ENCODE measurements around the gene OBSCN. TPM values are rescaled to one million over a fixed set of nuclear protein-coding genes. Genes with fewer than 3 reads are reported as not detected.

The OBSCN gene
- total RNA-seq, 1 experiment from 2014 or later: 33.3 TPM

DNA sequence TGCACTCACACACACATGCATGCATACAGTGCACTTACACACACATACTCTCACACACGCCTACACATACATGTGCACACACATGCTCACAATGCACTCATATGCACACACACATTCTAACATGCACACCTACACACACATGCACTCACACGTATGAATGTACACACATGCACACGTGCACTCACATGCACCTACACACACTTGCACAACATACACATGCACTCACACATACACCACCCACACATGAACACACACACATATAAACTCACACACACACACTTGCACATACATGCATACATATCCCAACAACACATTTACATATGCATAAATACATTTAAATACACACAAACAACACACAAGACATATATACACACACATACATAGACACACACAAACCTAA lies 30.6 kb downstream of the OBSCN start:
- DNase-seq: no peak
- Histone ChIP-seq H2BK15ac (ENCODE audit: low read depth, low read length) (no peak overlapping the region), H3K23me2 (ENCODE audit: insufficient read length, low read depth, low read length, poor library complexity, severe bottlenecking) (no peaks in the 10 kb centered on the region), H3T11ph (ENCODE audit: low read length) (no peak overlapping the region), H2BK5ac (ENCODE audit: insufficient read length, low read length) (no peak overlapping the region), H3K14ac (ENCODE audit: insufficient read depth, low read length) (no peak overlapping the region), H3K9me3 (ENCODE audit: control insufficient read depth, low read depth, low read length) (peaks cover 29% of the 10 kb centered on the region), H3K27me3 (ENCODE audit: insufficient read depth, low read length) (no peaks in the 10 kb centered on the region), H4K8ac (replicated peaks; ENCODE audit: insufficient read length, low read depth, low read length) (no peak overlapping the region), H2AFZ (ENCODE audit: low read length) (no peak overlapping the region), H3K23ac (ENCODE audit: insufficient read length, low read depth, low read length) (no peak overlapping the region), H3K9ac (ENCODE audit: extremely low read depth, insufficient read length, low read length) (no peak overlapping the region), H3K79me2 (ENCODE audit: insufficient read depth, low read length) (no peaks in the 10 kb centered on the region; the same call in 1 of the 2 replicates), H3K79me1 (ENCODE audit: insufficient read depth, low read depth, low read length, poor library complexity, severe bottlenecking) (no peaks in the 10 kb centered on the region), H3K4me1 (ENCODE audit: insufficient read depth, low read length) (no peaks in the 10 kb centered on the region), H2BK12ac (ENCODE audit: insufficient read length, low read depth, low read length) (no peak overlapping the region), H3K4ac (ENCODE audit: low read depth, low read length) (no peak overlapping the region), H3K4me2 (ENCODE audit: insufficient read depth, insufficient read length, low read length) (no peak overlapping the region), H2AK5ac (ENCODE audit: insufficient read length, low read length) (no peak overlapping the region), H4K91ac (ENCODE audit: insufficient read length, low read depth, low read length) (no peak overlapping the region), H3K18ac (ENCODE audit: insufficient read length, low read depth, low read length) (no peak overlapping the region), H2BK120ac (ENCODE audit: low read depth, low read length, poor library complexity, severe bottlenecking) (no peak overlapping the region), H2BK20ac (ENCODE audit: low read depth, low read length, poor library complexity, severe bottlenecking) (no peak overlapping the region), H3K27ac (ENCODE audit: insufficient read length, low read depth, low read length) (no peak overlapping the region), H4K5ac (ENCODE audit: insufficient read length, low read depth, low read length) (no peak overlapping the region), H3K56ac (ENCODE audit: insufficient read length, low read depth, low read length) (no peak overlapping the region), H4K20me1 (ENCODE audit: control insufficient read depth, insufficient read depth, insufficient read length) (no peaks in the 10 kb centered on the region)
- Mint-ChIP-seq H3K9me3 (peaks cover 42 to 47% of the 10 kb centered on the region in 2 experiments), H3K4me3 (no peak overlapping the region), H3K36me3 (ENCODE audit: insufficient read depth in 1 of 3, low read depth in 3 of 3) (peaks cover 69 to 83% (median 81%) of the 10 kb centered on the region in 3 experiments), H3K27ac (no peak overlapping the region), H3K4me1 (peaks cover 2% of the 10 kb centered on the region in 2 experiments; a peak in 3 of 4 replicates), H3K27me3 (ENCODE audit: low read depth) (no peaks in the 10 kb centered on the region; the same call in 1 of the 2 replicates)
- no peak for TF ChIP-seq CTCF (conservative IDR thresholded peaks at IDR 0.05)
- no CpG with 5 or more reads among the region's 3 CpGs for WGBS (ENCODE audit: extremely low coverage, insufficient read length, low lambda C conversion rate)

Measured in H9 (cell line).